Keratinocyte (primary cell): ENCODE data around the gene THOC5. TPM values are rescaled to one million over a fixed set of nuclear protein-coding genes. Genes with fewer than 3 reads are reported as not detected.

Source experiments
- DNase-seq: peaks from one replicate; pipeline ENCODE4 v3.0.0-alpha.2; 2011; ENCODE audit warnings: low read depth, missing footprints, low spot score
- FAIRE-seq: peaks from 2 replicates; lab custom pipeline; 2011; peaks lifted over from hg19 to GRCh38; lab: Jason Lieb, UNC
- H2AFZ ChIP-seq: 2 replicates; pipeline ENCODE4 v1.6.0; 2012; ENCODE audit warnings: low read length, control low read depth, inconsistent platforms; ENCODE audit not compliant: control insufficient read depth
- H3K27ac ChIP-seq: 2 replicates; pipeline ENCODE4 v1.5.1; 2011; ENCODE audit warnings: low read length; ENCODE audit not compliant: control insufficient read depth, insufficient read depth
- H3K27me3 ChIP-seq: 3 replicates; pipeline ENCODE4 v1.6.0; 2011; ENCODE audit warnings: low read length; ENCODE audit not compliant: control insufficient read depth, insufficient read depth; ENCODE audit errors: extremely low read depth
- H3K36me3 ChIP-seq, 2 experiments: 2 replicates in 1 of 2; 3 replicates in 1 of 2; pipeline ENCODE4 v1.5.1; 2011; ENCODE audit warnings: low read length in 2 of 2, mild to moderate bottlenecking in 1 of 2; ENCODE audit not compliant: control insufficient read depth in 2 of 2, insufficient read depth in 2 of 2; ENCODE audit errors: extremely low read depth in 1 of 2
- H3K4me1 ChIP-seq: 3 replicates; pipeline ENCODE4 v1.5.1; 2011; ENCODE audit warnings: low read length; ENCODE audit not compliant: control insufficient read depth, insufficient read depth; ENCODE audit errors: extremely low read depth
- H3K4me2 ChIP-seq: 3 replicates; pipeline ENCODE4 v1.6.0; 2011; ENCODE audit warnings: low read depth, low read length; ENCODE audit not compliant: control insufficient read depth, insufficient read depth; ENCODE audit errors: extremely low read depth
- H3K4me3 ChIP-seq, 3 experiments: fragments of 200-600 bp in 1 of 3; sonication (generic) in 1 of 3; 2 replicates in 2 of 3; 3 replicates in 1 of 3; pipeline ENCODE4 v1.5.1; 2011 to 2016; ENCODE audit warnings: low read length in 3 of 3, mild to moderate bottlenecking in 3 of 3, control low read depth in 2 of 3, inconsistent platforms in 1 of 3, low read depth in 1 of 3, mixed read lengths in 1 of 3, mixed run types in 1 of 3, moderate library complexity in 1 of 3; ENCODE audit not compliant: control insufficient read depth in 2 of 3, insufficient read depth in 2 of 3; ENCODE audit errors: extremely low read depth in 1 of 3
- H3K79me2 ChIP-seq: 2 replicates; pipeline ENCODE4 v1.6.0; 2012; ENCODE audit warnings: low read length; ENCODE audit not compliant: control insufficient read depth, insufficient read depth
- H3K9ac ChIP-seq: 3 replicates; pipeline ENCODE4 v1.6.0; 2011; ENCODE audit warnings: low read length; ENCODE audit not compliant: control insufficient read depth, insufficient read depth; ENCODE audit errors: extremely low read depth
- H3K9me1 ChIP-seq: 3 replicates; pipeline ENCODE4 v1.6.0; 2011; ENCODE audit warnings: low read length; ENCODE audit not compliant: control insufficient read depth, insufficient read depth; ENCODE audit errors: extremely low read depth
- H3K9me3 ChIP-seq: 2 replicates; pipeline ENCODE4 v1.5.1; 2012; ENCODE audit warnings: low read depth, low read length; ENCODE audit not compliant: control insufficient read depth
- H4K20me1 ChIP-seq: 3 replicates; pipeline ENCODE4 v1.6.0; 2011; ENCODE audit warnings: low read length; ENCODE audit not compliant: control insufficient read depth, insufficient read depth; ENCODE audit errors: extremely low read depth
- EZH2 ChIP-seq: IDR thresholded peaks from one replicate; pipeline ENCODE4 v1.6.1; 2012; ENCODE audit warnings: inconsistent platforms, mild to moderate bottlenecking, low read length, moderate library complexity
- dilution Hi-C: fragments of 300-500 bp; cut with MboI; formaldehyde crosslinking; loops from one replicate; pipeline ENCODE4 v1.7.0; 2020; ENCODE audit warnings: low sequenced_read_pairs; ENCODE audit not compliant: extremely low pct_ligation_motif_present
- polyA plus RNA-seq, 5 experiments: library from polyadenylated mRNA; depleted of rRNA in 3 of 5; stranded (reverse) in 3 of 5; stranded (forward) in 1 of 5; unstranded in 1 of 5; fragments of >200 nt; gene quantifications; 1 replicate in 1 of 5; 2 replicates in 3 of 5; 3 replicates in 1 of 5; pipeline versions ENCODE4 v1.2.1 to v1.2.3, GENCODE V29; 2011 to 2012; ENCODE audit warnings: missing spikeins in 2 of 5, low read depth in 1 of 5, low replicate concordance in 1 of 5
- TF ChIP-seq, protein P1 (sequence below), 3 experiments: IDR thresholded peaks in 1 of 3; conservative IDR thresholded peaks in 1 of 3; optimal IDR thresholded peaks in 1 of 3; 2 replicates in 2 of 3; 3 replicates in 1 of 3; pipeline versions ENCODE3 to v1.5.1; 2011; ENCODE audit warnings: low read length in 3 of 3, mild to moderate bottlenecking in 3 of 3, moderate library complexity in 2 of 3, control low read depth in 1 of 3, inconsistent platforms in 1 of 3; ENCODE audit not compliant: insufficient read depth in 2 of 3; ENCODE audit errors: extremely low read depth in 1 of 3

Gene THOC5
- polyA plus RNA-seq, 1 donor (not counting 4 experiments of a cell fraction or from before 2014, with no cell fraction given): 35.4 TPM

DNA sequence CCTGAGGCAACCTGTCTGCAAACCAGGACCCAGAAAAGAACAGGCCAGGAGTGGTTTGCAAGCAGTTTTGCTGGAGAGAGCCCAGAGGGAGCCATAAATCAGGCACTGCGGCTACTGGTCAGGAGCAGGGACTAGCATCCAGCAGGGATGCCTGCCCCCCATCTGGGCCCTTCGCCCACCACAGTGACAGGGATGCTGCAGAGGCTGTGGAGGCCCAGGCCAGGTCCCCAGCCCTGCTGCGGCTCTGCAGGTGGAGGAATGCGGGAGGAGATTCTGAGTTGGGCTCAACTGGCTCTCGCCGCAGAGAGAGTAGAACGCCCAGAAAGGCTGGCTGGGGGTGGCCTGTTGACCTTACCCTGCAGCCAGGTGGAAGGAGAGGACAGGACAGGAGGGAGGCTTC is 89.9 kb downstream of the THOC5 start:
- dilution Hi-C loops: no loop called here
- Histone ChIP-seq H4K20me1 (no peaks in the 10 kb centered on the region), H3K27ac (no peak overlapping the region), H3K9ac (no peak overlapping the region), H3K4me3 (no peak overlapping the region), H3K9me1 (no peaks in the 10 kb centered on the region), H2AFZ (no peak overlapping the region), H3K4me2 (no peak overlapping the region), H3K9me3 (no peaks in the 10 kb centered on the region), H3K27me3 (no peaks in the 10 kb centered on the region), H3K36me3 (no peaks in the 10 kb centered on the region), H3K79me2 (no peaks in the 10 kb centered on the region), H3K4me1 (peaks cover 3% of the 10 kb centered on the region)
- FAIRE-seq (no peak), DNase-seq (no peak)
- TF ChIP-seq, protein P1, sequence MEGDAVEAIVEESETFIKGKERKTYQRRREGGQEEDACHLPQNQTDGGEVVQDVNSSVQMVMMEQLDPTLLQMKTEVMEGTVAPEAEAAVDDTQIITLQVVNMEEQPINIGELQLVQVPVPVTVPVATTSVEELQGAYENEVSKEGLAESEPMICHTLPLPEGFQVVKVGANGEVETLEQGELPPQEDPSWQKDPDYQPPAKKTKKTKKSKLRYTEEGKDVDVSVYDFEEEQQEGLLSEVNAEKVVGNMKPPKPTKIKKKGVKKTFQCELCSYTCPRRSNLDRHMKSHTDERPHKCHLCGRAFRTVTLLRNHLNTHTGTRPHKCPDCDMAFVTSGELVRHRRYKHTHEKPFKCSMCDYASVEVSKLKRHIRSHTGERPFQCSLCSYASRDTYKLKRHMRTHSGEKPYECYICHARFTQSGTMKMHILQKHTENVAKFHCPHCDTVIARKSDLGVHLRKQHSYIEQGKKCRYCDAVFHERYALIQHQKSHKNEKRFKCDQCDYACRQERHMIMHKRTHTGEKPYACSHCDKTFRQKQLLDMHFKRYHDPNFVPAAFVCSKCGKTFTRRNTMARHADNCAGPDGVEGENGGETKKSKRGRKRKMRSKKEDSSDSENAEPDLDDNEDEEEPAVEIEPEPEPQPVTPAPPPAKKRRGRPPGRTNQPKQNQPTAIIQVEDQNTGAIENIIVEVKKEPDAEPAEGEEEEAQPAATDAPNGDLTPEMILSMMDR (optimal IDR thresholded peaks at IDR 0.05 in 1 of 3, IDR thresholded peaks at IDR 0.05 in 1 of 3, conservative IDR thresholded peaks at IDR 0.05 in 1 of 3; ENCODE audit: extremely low read depth in 1 of 3, insufficient read depth in 2 of 3, low read length in 3 of 3): no peak
- no peak for TF ChIP-seq EZH2

DNA sequence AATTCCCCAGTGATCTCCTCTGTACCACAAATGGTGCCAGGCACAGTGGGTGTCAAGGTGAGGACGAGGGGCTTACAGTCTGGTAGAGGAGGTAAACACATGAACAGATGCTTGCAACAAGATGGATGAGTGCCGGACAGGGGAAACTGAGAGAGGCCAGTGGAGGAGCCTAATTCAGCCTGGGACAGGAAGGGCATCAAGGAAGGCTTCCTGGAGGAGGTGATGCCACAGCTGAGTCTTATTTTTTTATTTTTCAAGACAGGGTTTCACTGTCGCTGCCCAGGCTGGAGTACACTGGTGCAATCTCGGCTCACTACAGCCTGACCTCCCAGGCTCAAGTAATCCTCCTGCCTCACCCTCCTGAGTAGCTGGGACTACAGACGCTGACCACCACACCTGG is 92.3 kb downstream of the THOC5 start:
- H3K9me3 ChIP-seq: no peaks in the 10 kb centered on the region
- H3K27ac ChIP-seq: no peak overlapping the region
- no peaks in the 10 kb centered on the region for H3K36me3 ChIP-seq
- no peaks in the 10 kb centered on the region for H3K4me1 ChIP-seq
- no peaks in the 10 kb centered on the region for H3K9me1 ChIP-seq
- no peak overlapping the region for H3K4me2 ChIP-seq
- no peak overlapping the region for H3K4me3 ChIP-seq
- H4K20me1 ChIP-seq: no peaks in the 10 kb centered on the region
- H3K27me3 ChIP-seq: no peaks in the 10 kb centered on the region
- DNase-seq (no peak), FAIRE-seq (no peak)
- no peaks in the 10 kb centered on the region for H3K79me2 ChIP-seq
- H2AFZ ChIP-seq: no peak overlapping the region
- H3K9ac ChIP-seq: no peak overlapping the region
- dilution Hi-C loops: no loop called here
- TF ChIP-seq EZH2: no peak
- TF ChIP-seq, protein P1 (optimal IDR thresholded peaks at IDR 0.05 in 1 of 3, IDR thresholded peaks at IDR 0.05 in 1 of 3, conservative IDR thresholded peaks at IDR 0.05 in 1 of 3; ENCODE audit: extremely low read depth in 1 of 3, insufficient read depth in 2 of 3, low read length in 3 of 3): no peak
